ENCODE data around the gene CRYBB1.

CRYBB1 gene

DNA sequence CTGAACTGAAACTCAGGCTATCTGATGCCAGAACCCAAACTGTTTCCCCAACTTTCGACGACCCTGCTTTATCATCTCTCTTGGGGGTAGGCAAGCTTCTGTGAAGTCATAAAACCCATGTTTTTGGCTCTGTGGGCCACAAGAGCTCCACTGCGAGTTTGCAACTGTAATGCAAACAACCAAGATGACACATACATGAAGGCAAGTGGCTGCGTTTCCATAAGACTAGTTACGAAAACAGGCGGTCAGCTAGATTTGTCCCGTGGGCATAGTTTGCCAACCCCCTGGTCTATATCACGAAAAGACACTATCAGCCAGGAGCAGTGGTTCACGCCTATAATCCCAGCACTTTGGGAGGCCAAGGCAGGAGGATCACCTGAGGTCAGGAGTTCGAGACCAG, 65.4 kb downstream of the CRYBB1 start:
- DNase-seq (ENCODE audit: low spot score): no peak

DNA sequence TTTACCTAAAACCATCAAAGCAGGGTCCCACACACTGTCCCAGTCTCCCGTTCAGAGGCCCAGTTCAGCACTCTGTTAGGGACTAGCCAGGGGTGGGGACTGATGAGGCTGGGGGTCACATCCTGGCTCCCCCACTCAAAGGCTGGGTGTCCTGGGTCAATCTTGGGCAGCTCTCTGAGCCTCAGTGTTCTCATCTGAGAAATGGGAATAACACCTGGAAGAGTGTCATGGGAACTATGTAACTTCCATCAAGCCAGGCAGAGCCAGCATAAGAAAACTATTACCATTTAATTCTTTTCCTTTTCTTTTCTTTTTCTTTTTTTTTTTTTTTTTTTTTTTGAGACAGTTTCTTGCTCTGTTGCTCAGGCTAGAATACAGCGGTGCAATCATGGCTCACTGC, 66.3 kb downstream of the CRYBB1 start:
- DNase-seq (ENCODE audit: low spot score): no peak

DNA sequence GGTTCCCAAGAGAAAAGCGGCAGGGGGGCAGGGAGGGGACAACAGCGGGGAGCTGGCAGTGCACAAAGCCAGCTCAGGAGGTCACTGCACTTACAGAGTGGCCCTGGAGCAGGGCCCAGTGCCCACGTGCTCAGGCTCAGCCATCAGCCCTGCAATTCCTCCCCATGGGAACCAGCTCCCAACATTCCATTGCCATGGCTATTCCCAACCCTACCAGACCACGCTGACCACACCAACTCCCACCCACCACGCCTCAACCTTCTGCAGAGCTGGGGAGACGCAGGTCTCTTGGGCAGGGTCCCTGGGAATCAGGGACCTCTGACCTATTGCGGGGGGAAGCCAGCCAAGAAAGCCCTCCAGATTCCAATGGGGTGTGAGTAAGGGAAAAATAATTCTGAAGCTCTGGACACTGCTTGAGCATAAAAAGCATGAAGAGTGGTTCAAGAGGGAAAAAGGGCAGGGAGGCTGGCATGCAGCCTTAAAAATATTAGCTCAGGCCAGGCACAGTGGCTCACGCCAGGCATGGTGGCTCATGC, 67.3 kb downstream of the CRYBB1 start:
- DNase-seq (ENCODE audit: low spot score): no peak

DNA sequence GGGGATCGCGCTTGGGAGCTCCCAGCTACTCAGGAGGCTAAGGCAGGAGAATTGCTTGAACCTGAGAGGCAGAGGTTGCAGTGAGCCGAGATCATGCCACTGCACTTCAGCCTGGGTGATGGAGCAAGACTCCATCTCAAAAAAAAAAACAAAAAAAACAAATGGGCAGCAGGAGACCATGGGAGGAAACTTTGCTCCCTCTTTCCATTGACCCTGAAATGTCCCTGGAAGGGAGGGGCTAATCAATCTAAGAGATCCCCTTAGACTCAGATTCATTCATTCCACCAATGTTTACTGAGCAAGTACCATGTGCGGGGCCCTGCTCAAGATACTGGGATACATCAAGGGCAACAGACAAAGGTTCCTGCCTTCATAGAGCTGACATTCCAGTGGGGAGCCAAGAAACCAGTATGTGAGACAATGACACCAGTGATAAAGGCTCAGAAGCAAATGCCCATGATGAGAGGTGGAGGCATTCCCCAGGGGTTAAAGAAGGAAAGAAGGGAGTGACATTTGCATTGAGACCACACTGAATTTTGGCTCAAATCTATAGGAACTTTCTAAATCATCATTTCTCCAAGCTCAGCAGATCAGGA, 67.8 kb downstream of the CRYBB1 start:
- DNase-seq (ENCODE audit: low spot score): no peak
